ENCODE measurements around the gene GBP3. TPM values are rescaled to one million over a fixed set of nuclear protein-coding genes. Genes with fewer than 3 reads are reported as not detected.
"Not testable (repeated sequence)": the region's sequence is repeated elsewhere in the genome, so short reads cannot be mapped to it uniquely, and the experiment has no call there.

GBP3 gene
- polyA plus RNA-seq, 2 of the 4 experiments (the other 2 are of a cell fraction) = 0.98 to 1.9 TPM

- ChIA-PET POLR2A (no interaction called here), CTCF (no interaction called here)
- whole genome bisulfite sequencing (ENCODE audit: missing lambda C conversion rate) = 82% methylated on average over 8 of the region's 9 CpGs
- no peaks in the 10 kb centered on the region for H3K9me3 ChIP-seq
- no peak overlapping the region for H3K4me3 ChIP-seq
- no peak overlapping the region for H3K27ac ChIP-seq
- FAIRE-seq (no peak), ATAC-seq (no peak), DNase-seq (ENCODE audit: low read depth in 1 of 2, low spot score in 1 of 2) (no peak)
- H3K4me2 ChIP-seq = no peak overlapping the region
- TF ChIP-seq E2F6 (IDR thresholded peaks at IDR 0.05; ENCODE audit: borderline replicate concordance, low read depth) (no peak), MAX (IDR thresholded peaks at IDR 0.05) (no peak), KDM5A (IDR thresholded peaks at IDR 0.05) (no peak), PHF8 (IDR thresholded peaks at IDR 0.05; ENCODE audit: borderline replicate concordance, low read depth) (no peak), MAFK (IDR thresholded peaks at IDR 0.05; ENCODE audit: partially characterized antibody) (peak; percentile 35)
- no peaks in the 10 kb centered on the region for H3K4me1 ChIP-seq
Observed at GRCh38 chr1:89051300-89051954, 28.8 kb upstream of the GBP3 start.

GRCh38 chr1:89050649-89051033, 28.0 kb upstream of the GBP3 start:
- no peak overlapping the region for H3K27ac ChIP-seq
- H3K4me1 ChIP-seq = no peaks in the 10 kb centered on the region
- no peak for TF ChIP-seq ZSCAN20 (CRISPR knock-in tag; IDR thresholded peaks at IDR 0.05)
- no peak for TF ChIP-seq TFCP2L1 (CRISPR knock-in tag; IDR thresholded peaks at IDR 0.05)
- no peak for TF ChIP-seq CHD2 (IDR thresholded peaks at IDR 0.05; ENCODE audit: low read length, partially characterized antibody)
- no peak for TF ChIP-seq SREBF2 (IDR thresholded peaks at IDR 0.05)
- TF ChIP-seq EHMT2 (IDR thresholded peaks at IDR 0.05; ENCODE audit: low read depth) = no peak
- TF ChIP-seq PBX3 (IDR thresholded peaks at IDR 0.05) = no peak
- TF ChIP-seq MAFK (IDR thresholded peaks at IDR 0.05; ENCODE audit: partially characterized antibody) = no peak
- no peak for TF ChIP-seq HES2 (IDR thresholded peaks at IDR 0.05)
- no peak for TF ChIP-seq HDAC2 (IDR thresholded peaks at IDR 0.05)
- TF ChIP-seq EP300 (IDR thresholded peaks at IDR 0.05) = no peak
- TF ChIP-seq BHLHE40 (IDR thresholded peaks at IDR 0.05; ENCODE audit: low read depth, low read length) = no peak
- TF ChIP-seq FOSL2 (IDR thresholded peaks at IDR 0.05) = no peak
- TF ChIP-seq FOSL2 (CRISPR knock-in tag; IDR thresholded peaks at IDR 0.05) = no peak
- no peak for TF ChIP-seq CBX8 (IDR thresholded peaks at IDR 0.05)
- DNase-seq (ENCODE audit: low read depth in 1 of 2, low spot score in 1 of 2) (no peak), ATAC-seq (no peak), FAIRE-seq (no peak)
- H3K9me3 ChIP-seq = no peaks in the 10 kb centered on the region
- POLR2A ChIA-PET = no interaction called here
- no peak overlapping the region for H3K4me2 ChIP-seq
- H3K4me3 ChIP-seq = no peak overlapping the region
- 61% methylated on average over 5 of the region's 11 CpGs for WGBS (ENCODE audit: missing lambda C conversion rate)
- CTCF ChIA-PET = no interaction called here

GRCh38 chr1:89049901-89050648, 27.4 kb upstream of the GBP3 start:
- WGBS (ENCODE audit: missing lambda C conversion rate) = 47% methylated on average over 7 of the region's 9 CpGs
- ATAC-seq; H3K9me3 ChIP-seq; CTCF ChIA-PET; H3K27ac ChIP-seq; DNase-seq (ENCODE audit: low read depth in 1 of 2, low spot score in 1 of 2); H3K4me3 ChIP-seq; FAIRE-seq; H3K4me2 ChIP-seq; POLR2A ChIA-PET; H3K4me1 ChIP-seq: not testable (repeated sequence)

GRCh38 chr1:89049187-89049586, 26.5 kb upstream of the GBP3 start:
- H3K9me3 ChIP-seq; H3K27ac ChIP-seq; ATAC-seq; DNase-seq (ENCODE audit: low read depth in 1 of 2, low spot score in 1 of 2); H3K4me2 ChIP-seq; CTCF ChIA-PET; H3K4me1 ChIP-seq; POLR2A ChIA-PET; H3K4me3 ChIP-seq; FAIRE-seq: not testable (repeated sequence)
- WGBS (ENCODE audit: missing lambda C conversion rate) = 34% methylated on average over 2 of the region's 4 CpGs
